Dendritic cell treated with granulocyte-macrophage colony-stimulating factor and Interleukin-4, amounts not matched to agents 40 ng/mL and 50 ng/mL, for 4 days (primary cell): ENCODE data around the gene GABRR2.

Experiments
- H3K27ac Mint-ChIP-seq: one replicate; pipeline ENCODE4 v1.8.0; 2022; ENCODE audit warnings: mild to moderate bottlenecking, mixed read lengths
- H3K27me3 Mint-ChIP-seq: one replicate; pipeline ENCODE4 v1.8.0; 2022; ENCODE audit warnings: mild to moderate bottlenecking, mixed read lengths
- H3K36me3 Mint-ChIP-seq: one replicate; pipeline ENCODE4 v1.8.0; 2022; ENCODE audit warnings: low read depth, mixed read lengths
- H3K4me1 Mint-ChIP-seq: one replicate; pipeline ENCODE4 v1.8.0; 2022; ENCODE audit warnings: low read depth, mixed read lengths
- H3K4me3 Mint-ChIP-seq: one replicate; pipeline ENCODE4 v1.8.0; 2022; ENCODE audit warnings: mild to moderate bottlenecking, moderate library complexity, mixed read lengths
- H3K9me3 Mint-ChIP-seq: one replicate; pipeline ENCODE4 v1.8.0; 2022; ENCODE audit warnings: mixed read lengths
- intact Hi-C: fragments of 100-400 bp; cut with micrococcal nuclease; formaldehyde crosslinking; loops from one replicate; pipeline ENCODE4 v1.15.0; 2022

Gene GABRR2

GRCh38 chr6:89270951-89271721 lies 44.0 kb downstream of the GABRR2 start:
- H3K27ac Mint-ChIP-seq, result no peak overlapping the region
- H3K36me3 Mint-ChIP-seq, result no peaks in the 10 kb centered on the region
- peaks cover 14% of the 10 kb centered on the region for H3K4me1 Mint-ChIP-seq
- no peaks in the 10 kb centered on the region for H3K9me3 Mint-ChIP-seq
- H3K4me3 Mint-ChIP-seq, result no peak overlapping the region
- H3K27me3 Mint-ChIP-seq, result no peaks in the 10 kb centered on the region
- intact Hi-C loops, result no loop called here

- H3K9me3 Mint-ChIP-seq, result no peaks in the 10 kb centered on the region
- H3K4me3 Mint-ChIP-seq, result no peak overlapping the region
- H3K4me1 Mint-ChIP-seq, result peaks cover 14% of the 10 kb centered on the region
- H3K27me3 Mint-ChIP-seq, result no peaks in the 10 kb centered on the region
- intact Hi-C loops, result no loop called here
- no peak overlapping the region for H3K27ac Mint-ChIP-seq
- H3K36me3 Mint-ChIP-seq, result no peaks in the 10 kb centered on the region
Observed at GRCh38 chr6:89269981-89270380, 45.1 kb downstream of the GABRR2 start.

DNA sequence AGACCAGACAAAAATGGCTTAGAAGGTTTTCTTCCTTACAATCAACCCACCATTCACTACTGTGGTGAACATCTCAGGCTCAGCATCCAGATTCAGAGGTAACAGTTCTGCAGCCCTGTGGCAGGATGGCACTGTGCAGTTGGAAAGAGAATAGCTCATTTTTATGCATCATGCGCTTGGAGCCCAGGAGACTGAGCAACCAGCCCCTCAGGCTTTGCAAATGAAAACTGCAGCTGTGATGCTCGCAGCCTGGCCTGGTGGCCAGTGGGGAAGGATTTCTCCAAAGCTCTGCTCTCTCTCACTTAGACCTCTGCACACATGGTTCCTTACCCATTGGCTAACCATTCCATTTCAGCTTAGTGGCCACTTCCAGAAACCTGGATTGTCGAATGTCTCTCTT lies 45.8 kb downstream of the GABRR2 start:
- intact Hi-C loops, result no loop called here
- H3K27me3 Mint-ChIP-seq, result no peaks in the 10 kb centered on the region
- H3K4me3 Mint-ChIP-seq, result no peak overlapping the region
- no peak overlapping the region for H3K27ac Mint-ChIP-seq
- peaks cover 14% of the 10 kb centered on the region for H3K4me1 Mint-ChIP-seq
- no peaks in the 10 kb centered on the region for H3K36me3 Mint-ChIP-seq
- H3K9me3 Mint-ChIP-seq, result no peaks in the 10 kb centered on the region

- no peaks in the 10 kb centered on the region for H3K9me3 Mint-ChIP-seq
- no peak overlapping the region for H3K4me3 Mint-ChIP-seq
- peaks cover 14% of the 10 kb centered on the region for H3K4me1 Mint-ChIP-seq
- intact Hi-C loops, result no loop called here
- no peaks in the 10 kb centered on the region for H3K27me3 Mint-ChIP-seq
- no peaks in the 10 kb centered on the region for H3K36me3 Mint-ChIP-seq
- H3K27ac Mint-ChIP-seq, result no peak overlapping the region
Observed at GRCh38 chr6:89268776-89269175, 46.3 kb downstream of the GABRR2 start.

GRCh38 chr6:89267918-89268317 lies 47.2 kb downstream of the GABRR2 start:
- no peaks in the 10 kb centered on the region for H3K9me3 Mint-ChIP-seq
- H3K4me3 Mint-ChIP-seq, result no peak overlapping the region
- H3K4me1 Mint-ChIP-seq, result peaks cover 14% of the 10 kb centered on the region
- intact Hi-C loops, result no loop called here
- H3K27me3 Mint-ChIP-seq, result no peaks in the 10 kb centered on the region
- H3K36me3 Mint-ChIP-seq, result no peaks in the 10 kb centered on the region
- no peak overlapping the region for H3K27ac Mint-ChIP-seq

DNA sequence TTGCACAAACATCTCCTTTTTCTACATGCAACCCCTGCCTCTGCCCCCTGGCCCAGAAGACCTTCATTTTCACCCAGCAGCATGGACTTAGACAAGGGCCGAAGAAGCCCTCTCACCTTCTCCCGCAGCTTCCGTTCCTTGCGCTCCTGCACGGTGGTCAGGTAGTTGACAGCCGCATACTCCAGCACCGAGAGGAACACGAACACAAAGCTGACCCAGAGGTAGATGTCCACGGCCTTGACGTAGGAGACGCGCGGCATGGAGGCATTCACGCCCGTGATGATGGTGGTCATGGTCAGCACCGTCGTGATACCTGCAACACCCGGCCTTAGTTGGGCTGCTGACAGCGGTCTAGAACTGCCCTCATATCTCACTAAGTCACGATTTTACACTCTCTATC lies 50.8 kb downstream of the GABRR2 start:
- Mint-ChIP-seq H3K27me3 (no peaks in the 10 kb centered on the region), H3K36me3 (no peaks in the 10 kb centered on the region), H3K27ac (no peak overlapping the region), H3K4me3 (no peak overlapping the region), H3K9me3 (no peaks in the 10 kb centered on the region), H3K4me1 (peaks cover 13% of the 10 kb centered on the region)
- intact Hi-C loops, result no loop called here

GRCh38 chr6:89260832-89261231 lies 54.3 kb downstream of the GABRR2 start:
- H3K4me1 Mint-ChIP-seq, result peaks cover 13% of the 10 kb centered on the region
- H3K36me3 Mint-ChIP-seq, result no peaks in the 10 kb centered on the region
- no peaks in the 10 kb centered on the region for H3K27me3 Mint-ChIP-seq
- H3K4me3 Mint-ChIP-seq, result no peak overlapping the region
- no peak overlapping the region for H3K27ac Mint-ChIP-seq
- no peaks in the 10 kb centered on the region for H3K9me3 Mint-ChIP-seq
- intact Hi-C loops, result no loop called here

DNA sequence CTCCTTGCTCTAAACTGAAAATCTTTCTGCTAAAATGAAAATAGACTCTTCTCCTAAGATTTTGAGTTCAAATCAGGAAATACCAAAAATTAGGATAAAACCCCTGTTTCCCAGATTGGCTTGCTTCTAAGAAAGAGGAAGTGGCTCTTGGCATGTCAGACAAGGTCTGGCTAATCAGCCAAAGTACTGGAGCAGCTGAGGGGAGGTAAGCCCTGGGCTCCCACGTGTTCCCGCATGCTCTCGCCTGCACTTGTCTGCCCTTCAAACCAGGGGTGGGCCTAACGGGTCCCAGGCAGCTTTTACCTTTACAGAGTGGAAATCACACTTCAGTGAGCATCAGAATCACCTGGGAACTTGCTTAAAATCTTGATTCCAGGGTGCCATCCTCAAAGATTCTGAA lies 54.8 kb downstream of the GABRR2 start:
- H3K36me3 Mint-ChIP-seq, result no peaks in the 10 kb centered on the region
- H3K9me3 Mint-ChIP-seq, result no peaks in the 10 kb centered on the region
- H3K4me3 Mint-ChIP-seq, result no peak overlapping the region
- no peak overlapping the region for H3K27ac Mint-ChIP-seq
- H3K4me1 Mint-ChIP-seq, result peaks cover 13% of the 10 kb centered on the region
- intact Hi-C loops, result no loop called here
- H3K27me3 Mint-ChIP-seq, result no peaks in the 10 kb centered on the region

DNA sequence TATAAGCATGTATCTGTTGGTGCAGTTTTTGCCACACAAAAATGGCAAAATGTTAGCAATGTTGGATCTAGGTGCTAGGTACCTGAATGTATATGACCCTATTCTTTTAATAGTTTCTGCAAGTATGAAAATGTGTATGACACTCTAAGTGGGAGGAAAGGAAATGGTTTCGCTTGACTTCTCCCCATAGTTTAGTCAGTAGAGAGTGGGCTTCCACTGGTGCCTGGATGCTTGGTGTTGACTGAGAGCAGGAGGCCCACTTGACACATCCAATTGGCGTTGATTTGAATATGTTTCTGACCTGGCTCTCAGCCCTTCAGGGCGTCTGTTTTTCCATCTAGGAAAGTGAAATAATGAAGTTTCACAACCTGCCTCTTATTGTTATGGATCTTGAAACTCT lies 56.2 kb downstream of the GABRR2 start:
- no peaks in the 10 kb centered on the region for H3K36me3 Mint-ChIP-seq
- intact Hi-C loops, result no loop called here
- no peaks in the 10 kb centered on the region for H3K27me3 Mint-ChIP-seq
- peaks cover 24% of the 10 kb centered on the region for H3K4me1 Mint-ChIP-seq
- H3K4me3 Mint-ChIP-seq, result no peak overlapping the region
- H3K27ac Mint-ChIP-seq, result no peak overlapping the region
- no peaks in the 10 kb centered on the region for H3K9me3 Mint-ChIP-seq

DNA sequence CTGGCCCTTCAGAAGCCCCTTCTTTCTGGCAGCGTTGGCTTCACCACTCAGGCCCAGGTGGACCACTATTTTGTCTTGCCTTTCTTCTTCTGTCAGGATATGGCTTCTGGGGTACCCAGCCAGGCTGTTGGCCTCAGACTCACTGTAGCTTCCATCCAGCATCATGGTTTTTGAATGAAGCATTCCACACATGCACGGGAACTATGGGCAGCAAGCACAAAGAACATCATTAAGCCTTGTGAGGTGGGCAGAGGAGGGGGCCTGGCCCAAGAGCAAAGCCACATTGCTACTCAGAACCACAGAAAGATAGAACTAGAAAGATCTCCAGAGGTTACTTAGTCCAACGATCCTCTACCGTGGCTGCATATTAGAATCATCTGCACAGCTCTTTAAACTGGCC lies 57.3 kb downstream of the GABRR2 start:
- Mint-ChIP-seq H3K9me3 (no peaks in the 10 kb centered on the region), H3K36me3 (no peaks in the 10 kb centered on the region), H3K27ac (no peak overlapping the region), H3K27me3 (no peaks in the 10 kb centered on the region), H3K4me1 (peaks cover 30% of the 10 kb centered on the region), H3K4me3 (no peak overlapping the region)
- intact Hi-C loops, result no loop called here

DNA sequence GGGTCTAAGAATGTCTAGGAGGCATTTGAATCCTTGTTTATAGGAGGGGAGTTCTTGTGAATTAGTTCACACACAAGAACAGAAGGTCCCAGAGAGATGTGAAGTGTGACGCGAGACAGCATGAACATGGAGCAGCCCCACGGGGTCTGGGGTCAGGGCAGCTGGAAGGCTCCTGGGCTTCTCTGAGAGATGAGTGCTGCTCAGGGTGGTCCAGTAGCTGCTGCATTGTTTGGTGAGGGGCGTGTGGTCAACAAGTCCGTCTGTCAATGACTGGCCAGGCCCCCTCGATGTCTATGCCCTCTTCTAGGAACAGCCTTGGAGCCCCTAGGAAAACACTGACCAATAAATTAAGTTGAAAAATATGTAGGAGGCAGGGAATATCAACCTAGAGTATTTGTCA lies 57.8 kb downstream of the GABRR2 start:
- Mint-ChIP-seq H3K27me3 (no peaks in the 10 kb centered on the region), H3K4me1 (peaks cover 32% of the 10 kb centered on the region), H3K9me3 (no peaks in the 10 kb centered on the region), H3K4me3 (no peak overlapping the region), H3K36me3 (no peaks in the 10 kb centered on the region), H3K27ac (no peak overlapping the region)
- intact Hi-C loops, result no loop called here

DNA sequence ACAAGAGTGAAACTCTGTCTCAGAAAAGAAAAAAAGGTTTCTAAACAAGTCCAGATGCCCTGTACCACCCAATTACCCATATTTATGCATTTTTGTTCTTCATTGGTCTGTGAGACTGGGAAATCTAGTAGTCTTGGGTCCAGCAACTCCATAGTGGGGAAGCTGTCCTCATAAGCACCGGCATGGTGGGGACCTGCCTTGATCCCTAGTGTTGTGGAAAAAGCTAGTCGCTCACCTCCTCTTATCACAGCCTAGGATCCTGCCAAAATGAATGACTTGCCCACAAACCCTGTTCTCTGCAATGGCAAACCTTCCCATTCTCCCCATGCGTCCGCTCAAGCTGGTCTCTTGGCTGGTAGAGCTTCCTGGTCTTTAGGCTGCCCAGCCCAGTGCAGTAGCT lies 59.7 kb downstream of the GABRR2 start:
- Mint-ChIP-seq H3K36me3 (no peaks in the 10 kb centered on the region), H3K4me3 (no peak overlapping the region), H3K9me3 (no peaks in the 10 kb centered on the region), H3K27ac (no peak overlapping the region), H3K4me1 (peaks cover 22% of the 10 kb centered on the region), H3K27me3 (no peaks in the 10 kb centered on the region)
- intact Hi-C loops, result no loop called here

DNA sequence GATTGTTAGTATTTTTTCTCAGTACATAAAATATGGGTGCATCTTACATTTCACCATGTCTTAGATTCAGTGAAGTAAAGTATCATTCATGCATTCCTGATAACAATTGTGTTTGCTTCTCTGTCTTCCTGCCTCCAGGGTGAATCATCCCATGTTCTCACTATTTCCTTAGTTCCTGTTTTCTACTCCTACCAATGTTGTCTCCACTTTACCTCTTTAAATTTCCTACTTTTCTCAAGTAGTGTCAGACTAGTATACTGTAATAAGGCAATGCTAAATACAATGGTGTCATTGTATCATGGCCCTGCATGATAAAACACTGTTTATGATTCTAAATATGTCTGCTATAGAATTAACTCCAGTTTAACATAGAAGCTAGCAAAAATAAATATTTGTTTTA lies 60.5 kb downstream of the GABRR2 start:
- Mint-ChIP-seq H3K4me3 (no peak overlapping the region), H3K9me3 (no peaks in the 10 kb centered on the region), H3K27ac (no peak overlapping the region), H3K36me3 (no peaks in the 10 kb centered on the region), H3K4me1 (peaks cover 19% of the 10 kb centered on the region), H3K27me3 (no peaks in the 10 kb centered on the region)
- intact Hi-C loops, result no loop called here

DNA sequence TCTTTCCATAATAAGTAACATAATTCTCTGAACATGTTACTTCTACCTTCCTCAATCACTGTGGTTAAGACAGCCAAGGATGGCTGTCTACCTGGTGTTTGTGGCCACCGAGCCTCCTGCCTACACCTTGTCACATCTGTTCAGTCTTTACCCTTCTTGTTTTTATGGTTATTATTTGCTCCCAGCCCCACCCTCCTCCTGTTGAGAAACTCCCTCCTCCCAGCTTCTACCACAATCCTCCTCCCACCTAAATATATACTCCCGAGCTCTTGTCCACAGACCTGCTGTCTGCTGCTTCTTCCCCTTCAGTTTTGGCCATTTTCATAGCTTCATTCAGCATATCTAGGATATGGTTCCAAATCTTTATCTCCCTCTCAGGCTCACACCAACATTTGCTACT lies 62.2 kb downstream of the GABRR2 start:
- H3K36me3 Mint-ChIP-seq, result no peaks in the 10 kb centered on the region
- H3K27ac Mint-ChIP-seq, result no peak overlapping the region
- H3K9me3 Mint-ChIP-seq, result no peaks in the 10 kb centered on the region
- peaks cover 19% of the 10 kb centered on the region for H3K4me1 Mint-ChIP-seq
- intact Hi-C loops, result no loop called here
- H3K4me3 Mint-ChIP-seq, result no peak overlapping the region
- H3K27me3 Mint-ChIP-seq, result no peaks in the 10 kb centered on the region

GRCh38 chr6:89251976-89252375 lies 63.1 kb downstream of the GABRR2 start:
- Mint-ChIP-seq H3K4me3 (no peak overlapping the region), H3K4me1 (peaks cover 19% of the 10 kb centered on the region), H3K27ac (no peak overlapping the region), H3K27me3 (no peaks in the 10 kb centered on the region), H3K36me3 (no peaks in the 10 kb centered on the region), H3K9me3 (no peaks in the 10 kb centered on the region)
- intact Hi-C loops, result no loop called here
